Activated CD4-positive, CD25-positive, alpha-beta regulatory T cell treated with anti-CD3 and anti-CD28 coated beads, Interleukin-2, amount 50 U/mL, for 72 hours (primary cell): Measurements from ENCODE around the gene NMNAT1.
"Not testable (repeated sequence)": the region's sequence is repeated elsewhere in the genome, so short reads cannot be mapped to it uniquely, and the experiment has no call there.

Experiments
- DNase-seq: peaks from one replicate; pipeline ENCODE4 v3.0.0; 2021

Gene NMNAT1

DNA sequence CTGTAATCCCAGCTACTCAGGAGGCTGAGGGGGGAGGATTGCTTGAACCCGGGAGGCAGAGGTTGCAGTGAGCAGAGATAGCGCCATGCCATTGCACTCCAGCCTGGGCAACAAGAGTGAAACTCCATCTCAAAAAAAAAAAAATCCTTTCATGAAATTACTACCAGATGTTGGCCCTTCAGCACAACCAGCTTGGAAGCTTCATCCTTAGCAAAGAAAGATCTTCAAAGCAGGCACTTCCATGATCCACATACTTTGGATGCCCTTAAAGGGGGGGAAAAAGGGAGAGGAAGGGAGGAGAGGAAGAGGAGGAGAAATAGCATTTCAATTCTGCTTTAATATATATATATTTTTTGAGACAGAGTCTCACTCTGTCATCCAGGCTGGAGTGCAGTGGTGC, 77.4 kb downstream of the NMNAT1 start:
- DNase-seq: not testable (repeated sequence)

- DNase-seq: not testable (repeated sequence)
These were observed 78.7 kb downstream of the NMNAT1 start for GRCh38 chr1:10021992-10022391.

- no peak for DNase-seq
These were observed 79.4 kb downstream of the NMNAT1 start for GRCh38 chr1:10022656-10023055.

- DNase-seq: no peak
These were observed 82.1 kb downstream of the NMNAT1 start for GRCh38 chr1:10025354-10025753.

- no peak for DNase-seq
These were observed 83.8 kb downstream of the NMNAT1 start for GRCh38 chr1:10027027-10027426.

DNA sequence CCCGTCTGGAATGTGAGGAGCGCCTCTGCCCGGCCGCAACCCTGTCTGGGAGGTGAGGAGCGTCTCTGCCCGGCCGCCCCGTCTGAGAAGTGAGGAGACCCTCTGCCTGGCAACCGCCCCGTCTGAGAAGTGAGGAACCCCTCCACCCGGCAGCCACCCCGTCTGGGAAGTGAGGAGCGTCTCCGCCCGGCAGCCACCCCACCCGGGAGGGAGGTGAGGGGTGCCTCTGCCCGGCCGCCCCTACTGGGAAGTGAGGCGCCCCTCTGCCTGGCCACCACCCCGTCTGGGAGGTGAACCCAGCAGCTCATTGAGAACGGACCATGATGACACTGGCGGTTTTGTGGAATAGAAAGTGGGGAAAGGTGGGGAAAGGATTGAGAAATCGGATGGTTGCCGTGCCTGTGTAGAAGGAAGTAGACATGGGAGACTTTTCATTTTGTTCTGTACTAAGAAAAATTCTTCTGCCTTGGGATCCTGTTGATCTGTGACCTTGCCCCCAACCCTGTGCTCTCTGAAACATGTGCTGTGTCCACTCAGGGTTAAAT, 85.8 kb downstream of the NMNAT1 start:
- not testable (repeated sequence) for DNase-seq

DNA sequence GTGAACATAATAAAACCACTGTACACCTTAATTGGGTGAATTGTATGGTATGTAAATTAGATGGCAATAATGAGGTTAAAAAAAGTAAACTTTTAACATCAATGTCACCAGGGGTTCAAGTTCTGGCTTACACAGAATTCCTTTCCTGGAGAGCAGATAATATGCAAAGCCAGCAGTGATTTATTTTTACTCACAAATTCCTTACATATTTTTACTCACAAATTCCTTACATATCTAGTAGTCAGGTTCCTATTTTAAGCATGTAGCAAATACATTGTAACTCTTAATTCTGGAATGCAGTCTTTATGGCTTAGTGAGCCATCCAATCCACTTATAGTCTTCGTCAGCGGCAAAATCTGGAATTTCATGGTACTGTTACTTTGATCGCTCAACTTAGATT, 88.2 kb downstream of the NMNAT1 start:
- DNase-seq: no peak

- peak; percentile 100 for DNase-seq
These were observed 89.5 kb downstream of the NMNAT1 start, which contains the start of gene UBE4B for GRCh38 chr1:10032590-10033358. Gene UBE4B, plus strand, starts transcription at chr1:10032958. Its CDS starts 713 bp downstream, at chr1:10033671.

- DNase-seq: no peak
These were observed 90.1 kb downstream of the NMNAT1 start for GRCh38 chr1:10033359-10033845.
